ENCODE results near the gene DAGLA.

- TF ChIP-seq CTCF (IDR thresholded peaks at IDR 0.05; ENCODE audit: low read length): no peak
- no peak for TF ChIP-seq EZH2 (IDR thresholded peaks at IDR 0.05; ENCODE audit: borderline replicate concordance, low read length)
Observed at GRCh38 chr11:61769169-61769920, 89.2 kb downstream of the DAGLA start.

All from OCI-LY1 (cell line).